Neural crest cell (in vitro differentiated cells): ENCODE data around the gene ZNRF2. TPM values are rescaled to one million over a fixed set of nuclear protein-coding genes. Genes with fewer than 3 reads are reported as not detected.

Experiments used
- DNase-seq: peaks from one replicate; pipeline ENCODE4 v3.0.0; 2021; ENCODE audit warnings: low read depth, mixed read lengths, low spot score
- H3K27ac Mint-ChIP-seq: one replicate; pipeline ENCODE4 v1.8.0; 2021; ENCODE audit warnings: mild to moderate bottlenecking, mixed read lengths; ENCODE audit not compliant: unreplicated experiment
- H3K27me3 Mint-ChIP-seq: 2 replicates; pipeline ENCODE4 v1.8.0; 2021; ENCODE audit warnings: low read depth, mild to moderate bottlenecking, mixed read lengths
- H3K36me3 Mint-ChIP-seq: 2 replicates; pipeline ENCODE4 v1.8.0; 2021; ENCODE audit warnings: low read depth, mild to moderate bottlenecking, mixed read lengths
- H3K4me1 Mint-ChIP-seq: 2 replicates; pipeline ENCODE4 v1.8.0; 2021; ENCODE audit warnings: mixed read lengths
- H3K4me3 Mint-ChIP-seq: one replicate; pipeline ENCODE4 v1.8.0; 2021; ENCODE audit warnings: mild to moderate bottlenecking, mixed read lengths
- H3K9me3 Mint-ChIP-seq: 2 replicates; pipeline ENCODE4 v1.8.0; 2021; ENCODE audit warnings: mixed read lengths
- CTCF ChIP-seq: fragments of 200-600 bp; sonication (generic); conservative IDR thresholded peaks from 2 replicates; pipeline ENCODE4 v1.5.0; 2021; ENCODE audit warnings: antibody characterized with exemption, mild to moderate bottlenecking
- long read RNA-seq: library from polyadenylated mRNA; unstranded; transcript quantifications from one replicate; pipeline ENCODE4 v2.0.0, GENCODE V29; 2020
- total RNA-seq: library from RNA; stranded (reverse); gene quantifications from 2 replicates; pipeline ENCODE4 v1.2.1, GENCODE V29; 2021

The ZNRF2 gene
- total RNA-seq = 5.3 and 5.4 TPM in 2 replicates
- long read RNA-seq, partial matches to known transcripts = 0 of 1 reads
- long read RNA-seq, other reads (novel, unspliced or antisense) = 1 of 1 reads

GRCh38 chr7:30284298-30285066 lies at the start of gene ZNRF2:
ZNRF2 (plus strand) TSS chr7:30284597; CDS start chr7:30285358, 761 bp downstream.
- peaks cover 22% of the 10 kb centered on the region for H3K4me1 Mint-ChIP-seq
- peak; percentile 87 for DNase-seq
- TF ChIP-seq CTCF = peak; percentile 58
- no peaks in the 10 kb centered on the region for H3K36me3 Mint-ChIP-seq
- H3K9me3 Mint-ChIP-seq = no peaks in the 10 kb centered on the region
- no peak within 1 kb of the TSS for H3K27ac Mint-ChIP-seq
- H3K4me3 Mint-ChIP-seq = peak within 1 kb of the TSS; percentile 86
- peaks cover 27% of the 10 kb centered on the region for H3K27me3 Mint-ChIP-seq

GRCh38 chr7:30237271-30237695 lies 47.1 kb upstream of the ZNRF2 start:
- no peak for DNase-seq
- no peak for TF ChIP-seq CTCF
- Mint-ChIP-seq H3K9me3 (no peaks in the 10 kb centered on the region), H3K4me1 (peaks cover 5% of the 10 kb centered on the region), H3K27ac (no peak overlapping the region), H3K36me3 (no peaks in the 10 kb centered on the region), H3K4me3 (no peak overlapping the region), H3K27me3 (no peaks in the 10 kb centered on the region)

GRCh38 chr7:30238721-30239441 lies 45.5 kb upstream of the ZNRF2 start:
- Mint-ChIP-seq H3K9me3 (no peaks in the 10 kb centered on the region), H3K4me3 (no peak overlapping the region), H3K36me3 (no peaks in the 10 kb centered on the region), H3K4me1 (peaks cover 5% of the 10 kb centered on the region), H3K27me3 (no peaks in the 10 kb centered on the region), H3K27ac (no peak overlapping the region)
- DNase-seq = no peak
- TF ChIP-seq CTCF = no peak

- no peak for TF ChIP-seq CTCF
- Mint-ChIP-seq H3K9me3 (no peaks in the 10 kb centered on the region), H3K36me3 (no peaks in the 10 kb centered on the region), H3K27ac (no peak overlapping the region), H3K4me3 (no peak overlapping the region), H3K27me3 (no peaks in the 10 kb centered on the region), H3K4me1 (peaks cover 5% of the 10 kb centered on the region)
- DNase-seq = no peak
Observed at GRCh38 chr7:30240106-30240800, 44.1 kb upstream of the ZNRF2 start.

- DNase-seq = no peak
- Mint-ChIP-seq H3K4me3 (no peak overlapping the region), H3K36me3 (no peaks in the 10 kb centered on the region), H3K9me3 (no peaks in the 10 kb centered on the region), H3K4me1 (peaks cover 6% of the 10 kb centered on the region), H3K27me3 (no peaks in the 10 kb centered on the region), H3K27ac (no peak overlapping the region)
- no peak for TF ChIP-seq CTCF
Observed at GRCh38 chr7:30241767-30242166, 42.6 kb upstream of the ZNRF2 start.
